GM19035 (cell line): ENCODE results near the gene MMS22L.

Experiments used
- ATAC-seq: cut with Tn5 transposase; IDR thresholded peaks from one replicate; pipeline ENCODE4 v1.9.1; 2021; ENCODE audit not compliant: unreplicated experiment

MMS22L gene

DNA sequence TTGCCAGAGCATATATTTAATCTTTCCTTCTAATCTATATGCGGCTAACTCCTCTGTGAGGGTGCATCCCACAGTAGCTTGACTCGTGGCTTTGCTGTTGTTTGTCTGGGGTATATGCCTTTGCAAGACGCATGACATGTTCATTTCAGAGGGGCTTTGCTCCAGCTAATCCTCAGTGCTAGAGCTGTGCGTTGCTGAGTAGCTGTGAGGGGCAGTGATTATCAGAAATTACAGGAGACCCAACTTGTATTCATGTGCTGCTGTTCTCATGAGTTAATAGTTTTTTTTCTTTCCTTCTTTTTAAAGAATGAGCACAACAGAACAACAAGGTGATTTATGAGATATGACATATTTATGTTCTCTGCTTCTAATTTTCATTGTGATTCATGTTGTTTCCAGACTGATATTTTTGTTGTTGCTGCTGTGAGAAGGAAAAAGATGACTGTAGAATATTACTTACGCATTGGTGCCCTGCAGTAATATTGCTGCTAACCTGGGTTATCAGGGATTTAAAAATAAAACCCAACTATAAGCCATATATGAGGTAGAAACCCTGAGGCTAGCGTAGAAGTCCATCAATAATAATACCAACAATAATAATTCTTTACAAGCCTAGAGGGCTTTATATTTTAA lies 190.2 kb downstream of the MMS22L start:
- no peak for ATAC-seq
